Liver (tissue), 3 donors: Measurements from ENCODE around the gene ASZ1.

Experiments used
- ATF3 ChIP-seq: IDR thresholded peaks from 2 replicates; pipeline ENCODE4 v1.6.1; 2016; ENCODE audit warnings: antibody characterized with exemption
- CTCF ChIP-seq: fragments of 150-350 bp; IDR thresholded peaks from 2 replicates; pipeline ENCODE4 v1.5.1; 2017; ENCODE audit warnings: improper control_type of control experiment, low read depth, low read length; ENCODE audit not compliant: missing input control
- HNF4A ChIP-seq, 2 donors: conservative IDR thresholded peaks; 2 replicates each; pipeline ENCODE4 v1.6.1; 2016; ENCODE audit warnings: antibody characterized with exemption in 2 of 2, mild to moderate bottlenecking in 2 of 2
- HNF4G ChIP-seq: IDR thresholded peaks from 2 replicates; pipeline ENCODE4 v1.6.1; 2016; ENCODE audit warnings: antibody characterized with exemption
- JUND ChIP-seq, 2 donors: IDR thresholded peaks; 2 replicates each; pipeline ENCODE4 v1.6.1; 2016; ENCODE audit warnings: antibody characterized with exemption in 2 of 2
- RAD21 ChIP-seq, 2 donors: IDR thresholded peaks; 2 replicates each; pipeline ENCODE4 v1.6.1; 2016; ENCODE audit warnings: antibody characterized with exemption in 2 of 2, mild to moderate bottlenecking in 2 of 2
- TAF1 ChIP-seq: conservative IDR thresholded peaks from 2 replicates; pipeline ENCODE4 v1.6.1; 2016; ENCODE audit warnings: antibody characterized with exemption, mild to moderate bottlenecking
- TF ChIP-seq, protein P1 (sequence below): IDR thresholded peaks from 2 replicates; pipeline ENCODE4 v1.6.1; 2016; ENCODE audit warnings: antibody characterized with exemption
- TF ChIP-seq, protein P2 (sequence below): IDR thresholded peaks from 2 replicates; pipeline ENCODE4 v1.6.1; 2016; ENCODE audit warnings: antibody characterized with exemption
- donor health status: healthy.
- donor health status: healthy.

DNA sequence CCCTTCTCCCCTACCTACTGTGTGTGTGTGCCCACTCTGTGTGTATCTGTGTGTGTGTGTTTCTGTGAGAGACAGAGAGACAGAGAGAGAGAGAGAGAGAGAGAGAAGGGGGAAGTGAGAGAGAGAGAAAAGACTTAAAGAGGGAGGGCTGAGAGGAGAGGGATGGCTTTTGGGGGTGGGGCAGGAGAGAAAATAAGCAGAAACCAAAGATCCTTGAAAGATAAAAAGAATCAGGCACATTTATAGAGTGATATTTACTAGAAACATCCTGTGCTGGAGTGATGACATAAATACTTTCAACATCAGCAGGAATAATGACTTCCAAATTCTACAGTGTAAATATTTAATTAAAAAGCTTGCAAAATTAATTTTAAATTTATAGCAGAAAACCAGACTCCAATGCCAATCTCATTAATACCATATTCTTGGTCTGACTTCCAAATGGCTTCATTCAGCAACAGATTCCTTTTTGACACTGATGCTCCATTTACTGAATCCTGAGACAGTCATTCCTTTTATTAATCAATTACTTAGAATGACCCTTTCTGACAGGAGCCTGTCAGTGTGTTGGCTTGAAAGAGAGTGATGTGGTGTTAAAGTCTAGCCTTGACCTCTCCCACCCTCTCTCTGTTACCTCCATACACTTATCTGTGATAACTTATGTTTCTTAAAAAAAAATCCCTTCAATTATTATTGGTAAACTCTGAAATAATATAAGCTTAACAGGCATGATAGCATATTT is 62.8 kb downstream of the ASZ1 start:
- no peak for TF ChIP-seq CTCF
- TF ChIP-seq JUND (IDR thresholded peaks at IDR 0.05): no peak
- TF ChIP-seq, protein P1, sequence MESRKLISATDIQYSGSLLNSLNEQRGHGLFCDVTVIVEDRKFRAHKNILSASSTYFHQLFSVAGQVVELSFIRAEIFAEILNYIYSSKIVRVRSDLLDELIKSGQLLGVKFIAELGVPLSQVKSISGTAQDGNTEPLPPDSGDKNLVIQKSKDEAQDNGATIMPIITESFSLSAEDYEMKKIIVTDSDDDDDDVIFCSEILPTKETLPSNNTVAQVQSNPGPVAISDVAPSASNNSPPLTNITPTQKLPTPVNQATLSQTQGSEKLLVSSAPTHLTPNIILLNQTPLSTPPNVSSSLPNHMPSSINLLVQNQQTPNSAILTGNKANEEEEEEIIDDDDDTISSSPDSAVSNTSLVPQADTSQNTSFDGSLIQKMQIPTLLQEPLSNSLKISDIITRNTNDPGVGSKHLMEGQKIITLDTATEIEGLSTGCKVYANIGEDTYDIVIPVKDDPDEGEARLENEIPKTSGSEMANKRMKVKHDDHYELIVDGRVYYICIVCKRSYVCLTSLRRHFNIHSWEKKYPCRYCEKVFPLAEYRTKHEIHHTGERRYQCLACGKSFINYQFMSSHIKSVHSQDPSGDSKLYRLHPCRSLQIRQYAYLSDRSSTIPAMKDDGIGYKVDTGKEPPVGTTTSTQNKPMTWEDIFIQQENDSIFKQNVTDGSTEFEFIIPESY: no peak
- no peak for TF ChIP-seq RAD21 (IDR thresholded peaks at IDR 0.05)
- TF ChIP-seq TAF1: no peak
- TF ChIP-seq, protein P2, sequence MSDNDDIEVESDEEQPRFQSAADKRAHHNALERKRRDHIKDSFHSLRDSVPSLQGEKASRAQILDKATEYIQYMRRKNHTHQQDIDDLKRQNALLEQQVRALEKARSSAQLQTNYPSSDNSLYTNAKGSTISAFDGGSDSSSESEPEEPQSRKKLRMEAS: no peak
- no peak for TF ChIP-seq HNF4A (conservative IDR thresholded peaks at IDR 0.05)
- TF ChIP-seq ATF3: no peak
- no peak for TF ChIP-seq HNF4G
